ENCODE measurements around the gene DCT. TPM values are rescaled to one million over a fixed set of nuclear protein-coding genes. Genes with fewer than 3 reads are reported as not detected.

Gene DCT
- total and polyA plus RNA-seq, 2 of the 8 experiments (the other 6 are each of a cell fraction or from before 2014, with no cell fraction given) = 0.02 TPM; not detected in 1

GRCh38 chr13:94462670-94463069, 16.8 kb downstream of the DCT start (continued):
- TF ChIP-seq CHD7 (IDR thresholded peaks at IDR 0.05; ENCODE audit: insufficient replicate concordance, low read length) (no peak), TAF1 (IDR thresholded peaks at IDR 0.05; ENCODE audit: low read depth, low read length) (no peak), SUZ12 (IDR thresholded peaks at IDR 0.05; ENCODE audit: low read length) (no peak), CHD1 (IDR thresholded peaks at IDR 0.05; ENCODE audit: low read depth, low read length) (no peak), MAX (IDR thresholded peaks at IDR 0.05) (no peak), TAF7 (optimal IDR thresholded peaks at IDR 0.05; ENCODE audit: borderline replicate concordance, low read depth, low read length) (no peak), JUND (IDR thresholded peaks at IDR 0.05; ENCODE audit: low read length) (no peak), ASH2L (IDR thresholded peaks at IDR 0.05; ENCODE audit: low read length) (no peak), SIN3A (conservative IDR thresholded peaks at IDR 0.05 in 1 of 2, IDR thresholded peaks at IDR 0.05 in 1 of 2; ENCODE audit: low read depth in 1 of 2, low read length in 2 of 2) (no peak), MAFK (IDR thresholded peaks at IDR 0.05; ENCODE audit: low read depth, low read length) (no peak)

Measured in H1 (cell line).